HT1080 (cell line): Measurements from ENCODE around the gene TMEM126A. TPM values are rescaled to one million over a fixed set of nuclear protein-coding genes. Genes with fewer than 3 reads are reported as not detected.

Experiments
- DNase-seq: peaks from one replicate; pipeline ENCODE4 v3.0.0-alpha.2; 2015; ENCODE audit warnings: low read depth
- total RNA-seq: library from RNA; depleted of rRNA; stranded (reverse); fragments of >200 nt; shearing (Covaris generic); gene quantifications from 2 replicates; pipeline ENCODE4 v1.2.3, GENCODE V29; 2014; rRNA removed

Gene TMEM126A
- total RNA-seq, 1 experiment from 2014 or later, result 38.9 TPM

DNA sequence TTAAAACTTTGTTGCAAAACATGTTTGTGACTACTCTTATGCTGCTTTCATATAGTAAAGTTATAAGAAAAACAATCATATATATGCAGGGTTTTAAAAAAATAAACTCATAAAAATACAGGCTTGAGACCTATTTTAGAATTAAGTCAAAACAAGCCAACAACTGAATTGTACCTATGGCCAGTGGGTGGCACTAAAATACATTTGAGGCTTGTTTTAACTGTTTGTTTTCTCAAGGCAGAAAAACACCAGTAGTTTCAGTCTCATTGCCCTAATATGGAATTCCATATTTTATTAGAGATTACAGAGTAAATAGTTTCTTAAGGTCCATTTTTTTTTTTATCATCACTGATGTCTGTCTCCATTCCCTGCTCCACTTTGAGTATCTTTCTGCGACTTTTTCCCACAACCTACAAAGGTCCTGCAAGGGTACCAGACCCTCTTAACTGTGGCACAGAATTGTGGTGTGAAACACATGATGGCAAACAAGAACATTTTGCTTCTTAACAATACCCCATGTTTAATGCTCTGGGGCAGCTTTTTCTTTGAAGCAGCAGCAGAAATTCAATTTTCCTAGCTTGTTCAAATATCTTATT lies 46.7 kb downstream of the TMEM126A start:
- peak; percentile 32 for DNase-seq

DNA sequence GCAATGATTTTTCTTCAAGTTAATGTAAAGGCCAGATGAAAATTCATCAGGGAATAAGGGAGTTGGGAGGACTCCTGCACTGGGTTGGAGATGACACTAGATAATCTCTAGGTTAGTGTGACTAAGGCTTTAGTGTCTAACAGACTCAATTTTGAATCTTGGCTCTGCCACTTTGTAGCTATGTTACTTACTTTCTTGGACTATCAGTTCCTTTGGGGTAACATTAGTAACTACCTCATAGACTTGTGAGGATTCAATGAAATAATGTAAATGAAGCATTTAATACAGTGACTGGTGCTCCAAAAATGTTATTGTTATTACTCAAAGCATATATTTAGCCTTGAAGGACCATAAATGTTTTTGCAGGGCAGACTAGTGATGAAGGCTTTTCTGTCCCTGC lies 47.8 kb downstream of the TMEM126A start:
- no peak for DNase-seq

DNA sequence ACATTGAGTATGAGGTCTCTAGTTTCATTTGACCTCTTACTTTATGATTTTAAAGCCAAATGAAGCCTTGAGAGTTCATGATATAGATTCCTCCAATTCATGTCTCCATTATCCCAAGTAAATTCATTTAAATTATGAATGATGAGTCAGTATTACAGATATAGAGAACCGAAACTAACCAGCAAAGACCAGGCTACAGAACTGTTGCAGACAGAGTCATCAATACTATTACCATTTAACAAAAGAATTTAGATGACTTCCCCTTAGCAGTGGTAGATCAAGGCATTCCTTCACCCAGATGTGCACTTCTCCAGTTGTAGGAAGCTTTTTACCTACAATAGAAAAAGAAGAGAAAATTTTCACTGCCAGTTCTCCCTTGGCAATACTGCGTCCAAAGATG lies 50.0 kb downstream of the TMEM126A start:
- DNase-seq, result no peak

DNA sequence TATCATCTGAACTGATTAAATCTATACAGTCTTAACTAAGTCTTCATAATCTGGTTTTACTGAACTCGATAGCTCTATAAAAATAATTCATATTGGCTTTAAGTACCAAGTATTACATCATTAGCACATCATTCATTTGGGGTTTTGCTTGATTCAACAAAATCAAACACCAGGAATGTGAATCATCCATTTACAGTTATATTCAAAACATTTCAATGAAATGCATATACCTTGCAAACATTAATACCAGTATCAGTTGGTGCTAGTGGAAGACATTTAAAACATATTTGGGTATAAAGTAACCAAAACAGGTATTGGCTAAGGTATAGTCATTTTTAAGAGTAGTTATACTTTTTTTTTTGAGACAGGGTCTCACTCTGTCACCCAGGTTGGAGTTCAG lies 50.4 kb downstream of the TMEM126A start:
- no peak for DNase-seq

DNA sequence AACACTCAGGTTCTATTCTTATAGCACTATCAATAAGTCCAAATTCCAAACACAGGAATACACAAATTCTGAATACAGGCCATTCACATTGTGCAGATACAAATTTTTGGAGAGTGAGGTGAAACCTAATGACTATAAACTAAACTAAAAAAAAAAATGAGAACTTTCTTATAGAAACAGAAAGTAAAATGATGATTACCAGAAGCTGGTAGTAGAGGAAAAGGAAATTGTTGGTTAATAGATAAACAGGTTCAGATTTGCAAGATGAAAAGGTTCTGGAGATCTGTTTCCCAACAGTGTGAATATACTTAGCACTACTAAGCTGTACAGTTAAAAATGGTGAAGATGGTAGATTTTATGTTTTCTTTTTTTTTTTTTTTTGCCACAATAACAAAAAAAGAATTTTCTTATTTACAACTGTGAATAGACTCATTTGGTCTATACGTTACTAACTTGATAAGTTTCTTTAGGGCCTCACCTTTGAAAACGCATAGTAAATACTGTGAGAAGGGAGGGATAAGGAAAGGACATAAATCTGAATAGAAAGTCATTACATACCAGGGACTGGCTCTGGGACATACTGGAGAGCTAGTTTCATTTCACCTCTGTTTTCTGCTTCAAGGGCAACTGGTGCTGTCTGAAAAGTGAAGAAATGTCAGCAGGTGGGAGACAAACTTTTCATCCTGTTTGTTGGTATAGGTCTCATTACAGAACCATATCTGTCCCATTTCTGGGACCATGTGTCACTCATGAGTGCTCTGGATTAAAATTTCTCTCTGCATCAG lies 52.4 kb downstream of the TMEM126A start:
- DNase-seq, result no peak

DNA sequence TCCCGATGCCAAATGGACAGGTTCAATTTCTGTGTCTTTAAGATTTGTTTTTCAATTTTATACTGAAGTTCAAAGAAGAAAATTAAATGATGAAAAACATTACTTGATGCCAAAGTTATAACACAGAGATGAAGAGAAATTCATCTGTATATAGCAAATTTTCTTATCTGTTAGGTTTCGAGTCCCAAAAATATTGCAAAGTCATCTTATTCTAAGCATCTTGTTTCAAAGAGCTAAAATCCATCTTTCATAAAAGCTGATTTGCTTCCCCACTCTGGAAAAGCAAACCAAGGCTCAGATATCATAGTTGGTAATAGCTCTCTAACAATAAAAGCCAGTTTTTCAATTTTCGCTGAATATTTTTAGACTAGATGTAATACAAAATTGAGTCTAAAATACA lies 57.2 kb downstream of the TMEM126A start:
- DNase-seq, result no peak

DNA sequence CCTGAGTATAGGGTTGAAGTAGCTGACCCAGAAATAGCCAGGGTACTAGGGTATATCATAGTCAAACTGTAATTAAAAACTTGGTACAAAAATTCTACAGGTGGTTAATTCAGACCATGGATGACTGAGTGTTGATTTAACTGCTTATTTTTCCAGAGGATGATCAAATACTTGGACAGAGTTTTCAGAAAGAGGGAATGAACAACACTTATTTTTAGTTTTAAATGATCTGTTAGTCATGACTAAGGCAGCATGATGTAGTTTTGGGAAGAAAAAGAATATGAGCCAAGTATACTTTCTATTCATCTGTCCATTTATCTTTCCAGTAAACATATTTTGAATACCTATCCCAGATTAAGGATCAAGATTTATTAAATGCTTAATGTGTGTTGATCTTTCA lies 58.0 kb downstream of the TMEM126A start:
- DNase-seq, result no peak

Other genes with a start within 250 kb of the TMEM126A start
- 0.23 and 0.34 TPM in 2 replicates for gene DLG2, start 20.6 kb upstream of the TMEM126A start, total RNA-seq
- 88.7 and 93.6 TPM in 2 replicates for gene TMEM126B, start 19.4 kb upstream of the TMEM126A start, total RNA-seq
- gene CREBZF, start 17.2 kb downstream of the TMEM126A start, total RNA-seq, result 23.7 and 24.0 TPM in 2 replicates
- 0.16 TPM in 1 of 2 replicates, not detected in the other for gene CCDC89, start 38.2 kb downstream of the TMEM126A start, total RNA-seq
- gene SYTL2, start 163.2 kb downstream of the TMEM126A start, total RNA-seq, result 19.6 and 23.4 TPM in 2 replicates
- not detected in 2 replicates for gene CCDC83, start 207.4 kb downstream of the TMEM126A start, total RNA-seq